HepG2 (cell line): ENCODE measurements around the gene ZNF213. TPM values are rescaled to one million over a fixed set of nuclear protein-coding genes. Genes with fewer than 3 reads are reported as not detected.

ENCODE experiments used
- ATF6 ChIP-seq: sonication (generic); formaldehyde crosslinking; conservative IDR thresholded peaks from 2 replicates; pipeline ENCODE4 v1.4.0; 2020; ENCODE audit warnings: missing genetic modification reagents
- HHEX ChIP-seq: IDR thresholded peaks from 2 replicates; pipeline ENCODE4 v1.6.1; 2016; ENCODE audit warnings: control low read depth
- IRX3 ChIP-seq: sonication (generic); formaldehyde crosslinking; IDR thresholded peaks from 2 replicates; pipeline ENCODE4 v1.8.1; 2023; ENCODE audit warnings: mild to moderate bottlenecking, low read depth, missing genetic modification reagents, borderline replicate concordance
- KLF16 ChIP-seq, 2 experiments: sonication (generic) in 1 of 2; formaldehyde crosslinking in 1 of 2; IDR thresholded peaks; 2 replicates each; pipeline versions ENCODE4 v1.6.1 to v1.8.0; 2016 to 2023; ENCODE audit warnings: missing genetic modification reagents in 2 of 2, missing compliant biosample characterization in 1 of 2
- MBNL3 ChIP-seq: fragments of 250-450 bp; sonication (Bioruptor Pico); conservative IDR thresholded peaks from 2 replicates; pipeline ENCODE4 v1.8.0; 2022; ENCODE audit warnings: mild to moderate bottlenecking, inconsistent platforms
- SP4 ChIP-seq: sonication (generic); formaldehyde crosslinking; IDR thresholded peaks from 2 replicates; pipeline ENCODE4 v1.8.1; 2023; ENCODE audit warnings: mild to moderate bottlenecking, missing genetic modification reagents
- STAT5B ChIP-seq: sonication (generic); formaldehyde crosslinking; IDR thresholded peaks from 2 replicates; pipeline ENCODE4 v1.4.0; 2020; ENCODE audit warnings: missing genetic modification reagents
- STAT6 ChIP-seq: sonication (generic); formaldehyde crosslinking; IDR thresholded peaks from 2 replicates; pipeline ENCODE4 v1.4.0; 2020; ENCODE audit warnings: missing genetic modification reagents, mild to moderate bottlenecking, borderline replicate concordance
- TGIF2 ChIP-seq: IDR thresholded peaks from 2 replicates; pipeline ENCODE4 v1.6.1; 2016; ENCODE audit warnings: control low read depth, missing compliant biosample characterization
- ZNF280D ChIP-seq: sonication (generic); formaldehyde crosslinking; IDR thresholded peaks from 2 replicates; pipeline ENCODE4 v1.5.1; 2020; ENCODE audit warnings: mild to moderate bottlenecking, missing genetic modification reagents
- ZNF414 ChIP-seq: sonication (generic); formaldehyde crosslinking; IDR thresholded peaks from 2 replicates; pipeline ENCODE4 v1.5.0; 2020; ENCODE audit warnings: missing genetic modification reagents
- ZNF546 ChIP-seq: sonication (generic); formaldehyde crosslinking; conservative IDR thresholded peaks from 2 replicates; pipeline ENCODE4 v1.8.1; 2023; ENCODE audit warnings: mild to moderate bottlenecking, missing genetic modification reagents
- ZNF552 ChIP-seq: sonication (generic); formaldehyde crosslinking; IDR thresholded peaks from 2 replicates; pipeline ENCODE4 v1.9.0; 2022; ENCODE audit warnings: missing genetic modification reagents, mild to moderate bottlenecking, borderline replicate concordance
- ZNF7 ChIP-seq: IDR thresholded peaks from 2 replicates; pipeline ENCODE4 v1.6.1; 2016; ENCODE audit warnings: missing biosample characterization, missing genetic modification reagents
- ZNF704 ChIP-seq: sonication (generic); formaldehyde crosslinking; IDR thresholded peaks from 2 replicates; pipeline ENCODE4 v1.8.1; 2023; ENCODE audit warnings: mild to moderate bottlenecking, inconsistent platforms, moderate library complexity, missing genetic modification reagents, borderline replicate concordance
- polyA plus RNA-seq, 8 experiments: library from polyadenylated mRNA; depleted of rRNA in 3 of 8; stranded (reverse) in 7 of 8; unstranded in 1 of 8; fragments of >200 nt; fragmentation: Illumina TruSeq in 4 of 8; extraction: Trizol in 4 of 8; gene quantifications; 2 replicates each; pipeline versions ENCODE4 v1.2.1 to v1.2.3, GENCODE V29; 2011 to 2016; ENCODE audit warnings: low read depth in 4 of 8, missing spikeins in 1 of 8, mixed read lengths in 1 of 8; ENCODE audit not compliant: insufficient read depth in 1 of 8
- total RNA-seq, 5 experiments: library from RNA; depleted of rRNA; stranded (reverse); fragments of >200 nt; fragmentation: Illumina TruSeq; extraction: Trizol; gene quantifications; 2 replicates each; pipeline ENCODE4 v1.2.3, GENCODE V29; 2016; ENCODE audit warnings: low read depth in 1 of 5

Gene ZNF213
- total and polyA plus RNA-seq, 2 of the 13 experiments (the other 11 are each of a cell fraction or from before 2014, with no cell fraction given): 0.59 to 0.97 TPM

GRCh38 chr16:3106205-3106928 lies 28.5 kb upstream of the ZNF213 start (continued):
- no peak for TF ChIP-seq MBNL3 (CRISPR knock-in tag)
- no peak for TF ChIP-seq ZNF7 (CRISPR knock-in tag)
- TF ChIP-seq STAT6: 0 out of 2 replicates have a peak, but pooled peaks have one; percentile 33
- TF ChIP-seq KLF16 (CRISPR knock-in tag; IDR thresholded peaks at IDR 0.05): peak in 1 of 2 experiments; percentile 66; a peak in 1 of 4 replicates
- TF ChIP-seq HHEX: no peak
- no peak for TF ChIP-seq ZNF704 (CRISPR knock-in tag)
- TF ChIP-seq ZNF414 (CRISPR knock-in tag): 0 out of 2 replicates have a peak, but pooled peaks have one; percentile 19
- TF ChIP-seq STAT5B (CRISPR knock-in tag): no peak
- TF ChIP-seq ZNF280D (CRISPR knock-in tag): 0 out of 2 replicates have a peak, but pooled peaks have one; percentile 55
- TF ChIP-seq ATF6: no peak
- no peak for TF ChIP-seq ZNF546 (CRISPR knock-in tag)
- TF ChIP-seq TGIF2: peak; percentile 60; the same call in 1 of the 2 replicates
- TF ChIP-seq SP4: peak; percentile 78; the same call in 1 of the 2 replicates
- no peak for TF ChIP-seq IRX3 (CRISPR knock-in tag)
- TF ChIP-seq ZNF552 (CRISPR knock-in tag): no peak
